CD4-positive, alpha-beta T cell treated with Interleukin-6 for 4 hours (primary cell): ENCODE results near the gene CEP20.
A peak's percentile ranks its signal among the peaks of the same experiment; 100 is the strongest.

Experiments used
- DNase-seq: peaks from one replicate; pipeline ENCODE4 v3.0.0-alpha.2; 2020; ENCODE audit warnings: mixed read lengths

Gene CEP20

DNA sequence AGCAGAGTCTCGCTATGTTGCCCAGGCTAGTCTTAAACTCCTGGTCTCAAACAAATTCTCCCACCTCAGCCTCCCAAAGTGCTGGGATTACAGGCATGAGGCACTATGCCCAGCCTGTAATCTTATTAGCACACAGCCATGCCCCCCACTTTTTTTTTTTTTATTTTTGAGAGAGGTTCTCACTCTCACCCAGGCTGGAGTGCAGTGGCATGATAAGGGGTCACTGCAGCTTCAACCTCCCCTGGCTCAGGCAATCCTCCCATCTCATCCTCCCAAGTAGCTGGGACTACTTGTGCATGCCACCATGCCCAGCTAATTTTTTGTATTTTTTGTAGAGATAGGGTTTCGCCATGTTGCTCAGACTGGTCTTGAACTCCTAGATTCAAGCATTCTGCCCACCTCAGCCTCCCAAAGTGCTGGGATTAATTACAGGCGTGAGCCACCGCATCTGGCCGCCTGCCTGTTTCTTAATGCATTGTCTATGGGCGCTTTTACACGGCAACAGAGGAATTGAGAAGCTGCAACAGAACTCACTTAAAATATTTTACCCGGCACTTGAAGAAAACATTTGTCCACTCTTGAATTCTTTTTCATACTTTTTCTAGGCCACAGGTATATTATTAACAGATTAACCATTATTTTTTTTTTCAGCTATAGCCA is 8.8 kb upstream of the CEP20 start:
- no peak for DNase-seq

DNA sequence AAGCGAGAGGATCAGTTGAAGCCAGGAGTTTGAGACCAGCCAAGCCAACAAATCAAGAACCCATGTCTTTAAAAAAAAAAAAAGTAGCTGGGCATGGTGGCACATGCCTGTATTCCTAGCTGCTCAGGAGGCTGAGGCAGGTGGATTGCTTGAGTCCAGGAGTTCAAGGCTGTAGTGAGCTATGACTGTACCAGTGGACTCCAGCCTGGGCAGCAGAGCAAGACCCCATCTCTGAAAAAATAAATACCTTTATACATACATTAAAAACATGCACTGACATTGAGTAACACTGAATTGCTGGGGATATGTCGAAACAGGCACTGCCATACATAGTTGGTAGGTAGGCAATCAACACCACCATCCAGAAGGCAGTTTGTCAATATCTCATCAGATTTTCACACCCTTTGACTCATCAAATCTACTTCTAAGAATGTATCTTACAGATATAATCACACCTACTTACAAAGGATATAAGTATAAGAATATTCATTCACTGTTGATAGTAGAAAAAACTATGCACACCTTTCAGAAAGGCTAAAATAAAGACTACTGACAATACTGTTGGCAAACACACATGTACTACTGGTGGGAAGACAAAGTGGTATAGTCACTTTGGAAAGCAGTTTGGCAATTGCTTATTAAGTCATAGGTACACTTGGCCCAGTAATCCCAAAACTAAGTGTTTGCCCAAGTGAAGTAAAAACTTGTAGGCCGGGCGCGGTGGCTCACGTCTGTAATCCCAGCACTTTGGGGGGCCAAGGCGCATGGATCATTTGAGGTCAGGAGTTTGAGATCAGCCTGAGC is 6.4 kb upstream of the CEP20 start:
- DNase-seq, result no peak

DNA sequence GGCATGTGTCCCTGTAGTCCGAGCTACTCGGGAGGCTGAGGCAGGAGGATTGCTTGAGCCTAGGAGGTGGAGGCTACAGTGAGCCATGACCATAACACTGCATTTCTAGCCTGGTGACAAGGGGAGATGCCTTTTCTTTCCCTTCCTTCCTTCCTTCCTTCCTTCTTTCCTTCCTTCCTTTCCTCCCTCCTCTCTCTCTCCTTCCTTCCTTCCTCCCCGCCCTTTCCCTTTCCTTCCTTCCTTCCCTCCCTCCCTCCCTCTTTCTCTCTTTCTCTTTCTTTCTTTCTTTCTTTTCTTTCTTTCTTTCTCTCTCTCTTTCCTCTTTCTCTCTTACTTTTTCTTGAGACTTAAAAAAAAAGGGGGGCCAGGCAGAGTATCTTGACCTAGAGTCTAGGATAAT is 3.1 kb upstream of the CEP20 start:
- no peak for DNase-seq

DNA sequence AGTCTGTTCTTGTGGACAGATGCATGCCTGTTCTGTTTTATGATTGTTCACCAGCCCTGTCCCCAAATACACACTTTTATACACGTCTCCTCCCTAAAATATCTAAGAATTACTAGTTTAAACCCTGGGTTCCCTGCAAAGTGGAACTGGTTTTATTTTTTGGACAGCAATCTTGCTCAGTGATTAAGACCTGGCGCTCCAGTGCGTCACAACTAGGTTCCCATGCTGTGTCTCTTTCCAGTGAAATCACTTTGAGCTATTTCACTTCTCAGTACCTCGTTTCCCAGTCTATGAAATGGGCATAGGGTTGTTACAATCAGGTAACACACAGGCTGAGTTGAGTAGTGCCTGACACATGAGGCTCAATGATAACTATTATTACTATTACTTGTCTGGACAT is 1.1 kb downstream of the CEP20 start:
- DNase-seq, result no peak

DNA sequence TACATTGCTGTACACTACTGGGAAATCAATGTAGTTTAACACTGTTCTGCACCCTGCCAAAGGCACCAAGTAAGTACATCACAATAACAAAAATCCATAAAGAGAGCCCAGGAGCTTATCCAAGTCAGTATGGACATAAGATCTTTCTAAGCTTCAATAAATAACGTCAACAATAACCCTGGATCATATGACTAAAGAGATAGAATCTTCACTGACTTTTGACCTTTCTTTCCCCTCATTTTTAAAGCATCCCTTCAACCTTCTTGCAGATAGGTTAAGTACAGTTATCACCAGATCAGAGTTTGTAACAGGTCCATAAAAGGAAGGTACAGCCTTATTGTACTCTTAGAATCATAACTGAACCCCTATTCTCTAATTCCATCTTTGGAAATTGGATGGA is 2.3 kb downstream of the CEP20 start:
- DNase-seq, result no peak

DNA sequence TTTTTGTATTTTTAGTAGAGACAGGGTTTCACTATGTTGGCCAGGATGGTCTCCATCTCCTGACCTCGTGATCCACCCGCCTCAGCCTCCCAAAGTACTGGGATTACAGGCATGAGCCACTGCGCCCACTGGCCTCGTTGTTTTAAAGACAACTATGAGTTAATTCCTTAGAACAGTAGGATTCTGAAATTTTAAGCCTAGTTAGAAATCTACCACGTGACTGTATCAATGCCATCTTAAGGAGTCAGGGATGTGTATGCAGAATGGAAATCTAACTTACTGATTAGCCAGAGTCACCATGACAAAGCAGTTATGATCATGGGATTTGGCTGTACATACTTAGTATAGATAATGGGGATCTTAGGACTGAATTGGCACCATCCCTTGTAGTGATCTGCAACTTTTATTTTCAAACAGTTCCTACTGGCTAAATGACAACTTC is 2.8 kb downstream of the CEP20 start:
- no peak for DNase-seq

DNA sequence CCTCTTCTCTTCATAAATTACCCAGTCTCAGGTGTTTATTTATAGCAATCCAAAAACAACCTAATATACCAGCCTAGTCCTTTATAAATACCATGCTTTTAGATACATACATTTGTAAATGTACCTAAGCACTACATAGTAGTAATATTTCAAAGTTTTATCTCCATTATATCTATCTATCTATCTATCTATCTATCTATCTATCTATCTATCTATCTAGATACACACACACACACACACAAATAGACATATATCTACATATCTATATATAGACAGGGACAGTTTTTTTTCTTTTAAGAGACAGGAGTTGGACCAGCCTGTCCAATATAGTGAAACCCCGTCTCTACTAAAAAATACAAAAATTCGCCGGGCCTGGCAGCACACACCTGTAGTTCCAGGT is 5.8 kb downstream of the CEP20 start:
- DNase-seq, result no peak

DNA sequence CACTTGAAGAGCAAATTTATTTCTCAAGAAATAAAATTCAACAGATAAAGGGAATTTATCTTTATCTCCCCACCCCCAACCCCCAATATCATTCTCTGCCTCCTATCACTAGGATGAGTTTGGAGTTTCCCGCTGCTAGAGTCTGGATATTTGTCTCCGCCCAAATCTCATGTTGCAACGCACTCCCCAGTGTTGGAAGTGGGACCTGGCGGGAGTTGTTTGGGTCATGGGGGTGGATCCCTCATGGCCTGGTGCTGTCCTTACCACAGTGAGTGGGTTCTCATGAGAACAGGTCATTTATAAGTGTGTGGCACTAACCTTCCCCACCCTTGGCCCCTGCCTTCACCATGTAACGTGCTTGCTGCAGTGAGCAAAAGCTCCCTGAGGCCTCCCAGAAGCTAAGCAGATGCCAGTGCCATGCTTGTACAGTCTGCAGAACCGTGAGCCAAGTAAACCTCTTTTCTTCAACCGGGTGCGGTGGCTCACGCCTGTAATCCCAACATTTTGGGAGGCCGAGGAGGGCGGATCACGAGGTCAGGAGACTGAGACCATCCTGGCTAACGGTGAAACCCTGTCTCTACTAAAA is 6.5 kb downstream of the CEP20 start:
- no peak for DNase-seq

DNA sequence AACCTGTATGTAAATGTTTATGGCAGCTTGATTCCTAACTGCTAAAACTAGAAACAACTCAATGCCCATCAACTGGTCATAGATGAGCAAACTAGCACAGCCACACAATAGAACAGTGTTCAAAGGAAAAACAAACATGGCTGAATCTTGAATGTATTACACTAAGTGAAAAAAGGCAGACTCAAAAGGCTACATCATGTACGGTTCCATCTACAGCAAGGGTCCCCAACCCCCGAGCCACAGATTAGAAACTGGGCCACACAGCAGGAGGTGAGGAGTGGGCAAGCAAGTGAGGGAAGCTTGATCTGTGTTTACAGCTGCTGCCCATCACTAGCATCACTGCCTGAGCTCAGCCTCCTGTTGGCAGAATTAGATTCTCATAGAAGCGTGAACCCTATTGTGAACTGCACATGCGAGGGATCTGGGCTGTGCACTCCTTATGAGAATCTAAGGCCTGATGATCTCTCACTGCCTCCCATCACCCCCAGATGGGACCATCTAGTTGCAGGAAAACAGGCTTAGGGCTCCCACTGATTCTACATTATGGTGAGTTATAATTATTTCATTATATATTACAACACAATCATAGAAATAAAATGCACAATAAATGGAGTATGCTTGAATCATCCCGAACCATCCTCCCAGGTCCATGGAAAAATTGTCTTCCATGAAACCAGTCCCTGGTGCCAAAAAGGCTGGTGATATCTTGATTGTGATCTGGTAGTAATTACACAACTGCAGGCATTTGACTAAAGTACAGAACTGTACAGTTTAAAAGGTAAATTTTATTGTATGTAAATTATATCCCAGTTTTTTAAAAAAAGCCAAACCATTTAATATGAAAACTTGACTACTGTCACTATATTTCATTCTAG is 7.7 kb downstream of the CEP20 start:
- DNase-seq, result no peak

DNA sequence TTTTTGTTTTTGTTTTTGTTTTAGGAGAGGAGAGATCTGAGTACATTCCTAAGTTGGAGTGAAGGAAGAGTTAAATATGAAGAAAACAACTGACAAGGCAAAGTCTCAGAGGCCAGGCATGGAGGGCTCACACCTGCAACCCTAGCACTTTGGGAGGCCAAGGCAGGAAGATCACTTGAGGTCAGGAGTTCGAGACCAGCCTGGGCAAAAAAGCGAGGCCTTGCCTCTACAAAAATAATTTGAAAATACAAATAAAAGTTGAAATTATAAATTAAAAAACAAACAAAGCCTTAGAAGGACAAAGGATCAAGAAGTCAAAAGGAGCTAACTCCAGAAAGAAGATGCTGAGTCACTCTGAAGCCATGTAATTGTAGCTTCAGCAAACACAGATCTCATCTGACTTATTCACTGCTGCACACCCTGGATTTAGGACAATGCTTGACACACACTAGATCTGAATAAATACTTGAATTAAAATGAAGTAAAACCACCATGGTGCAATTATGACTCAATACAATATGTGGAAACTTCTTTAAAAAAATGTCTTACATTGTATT is 9.1 kb downstream of the CEP20 start:
- no peak for DNase-seq

DNA sequence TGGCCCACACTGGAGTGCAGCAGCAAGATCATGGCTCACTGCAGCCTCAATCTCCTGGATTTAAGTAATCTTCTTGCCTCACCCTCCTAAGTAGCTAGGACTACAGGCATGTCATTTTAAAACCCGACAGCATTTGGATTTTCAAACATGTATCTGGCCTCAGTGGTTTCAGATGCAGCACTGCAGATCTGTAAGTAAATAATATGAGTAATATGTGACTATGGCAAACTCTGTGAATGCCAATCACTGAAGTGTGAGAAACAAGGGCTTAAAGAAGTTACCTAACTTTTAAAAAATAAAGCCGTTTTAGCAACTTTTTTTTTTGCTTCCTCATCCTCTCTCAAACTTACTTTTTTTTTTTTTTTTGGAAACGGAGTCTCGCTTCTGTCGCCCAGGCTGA is 11.9 kb downstream of the CEP20 start:
- no peak for DNase-seq

DNA sequence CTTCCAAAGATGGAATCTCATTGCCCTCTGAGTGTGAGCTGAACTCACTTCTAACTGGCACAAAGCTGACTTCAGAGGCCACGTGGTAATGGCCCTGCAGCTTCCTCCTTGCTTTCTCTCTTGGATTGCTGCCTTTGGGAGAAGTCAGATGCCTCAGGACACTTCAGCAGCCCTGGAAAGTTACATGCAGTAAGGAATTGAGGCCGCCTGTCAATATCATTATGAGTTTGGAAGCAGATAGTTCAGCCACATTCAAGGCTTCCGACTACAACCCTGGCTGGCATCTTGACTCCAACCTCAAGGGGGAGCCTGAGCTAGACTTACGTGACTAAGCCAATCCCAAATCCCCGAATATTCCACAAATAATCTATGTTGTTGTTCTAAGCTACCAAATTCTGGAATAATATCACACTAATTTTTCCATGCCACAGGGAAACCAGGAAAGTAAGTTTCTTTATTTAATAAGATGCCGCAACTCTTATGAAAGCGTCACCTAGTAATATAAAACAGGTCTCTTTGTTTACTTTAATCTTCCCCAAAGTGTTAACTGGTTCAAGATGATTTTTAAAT is 13.6 kb downstream of the CEP20 start:
- peak; percentile 32 for DNase-seq

DNA sequence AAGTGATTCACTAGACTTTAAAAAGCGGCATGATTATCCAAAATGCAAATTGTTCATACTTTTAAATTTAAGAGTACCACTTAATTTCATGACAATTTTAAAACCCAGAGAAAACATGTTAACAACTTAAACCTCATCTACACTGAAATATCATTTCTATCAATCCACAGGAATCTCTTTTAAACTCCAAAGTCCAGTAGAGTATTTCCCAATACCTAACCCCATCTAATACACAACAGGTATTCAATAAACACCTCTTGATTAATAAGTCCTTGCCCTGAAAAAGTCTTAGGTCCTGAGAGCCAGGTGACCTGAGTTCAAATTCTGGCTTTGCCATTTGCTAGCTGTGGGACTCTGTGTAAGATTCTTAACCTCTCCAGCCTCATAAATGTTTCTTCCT is 14.7 kb downstream of the CEP20 start:
- DNase-seq, result no peak

DNA sequence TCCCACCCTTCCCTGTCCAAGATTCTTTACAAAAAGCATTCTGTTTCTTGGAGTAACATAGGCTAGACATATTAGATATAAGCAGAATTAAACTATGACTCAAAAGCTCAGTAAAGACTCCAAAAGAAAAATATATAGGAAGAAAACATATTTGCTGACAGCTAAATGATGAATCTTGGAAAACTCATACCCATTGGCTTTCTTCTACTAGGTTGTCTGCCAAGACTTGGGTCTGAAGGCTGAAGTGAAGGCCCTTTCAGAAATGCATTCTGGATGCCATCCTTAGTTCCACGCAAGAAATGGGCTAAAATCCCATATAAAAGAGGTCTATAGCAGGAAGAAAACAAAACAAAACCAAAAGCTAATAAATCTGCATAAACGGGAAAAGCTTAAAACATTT is 15.1 kb downstream of the CEP20 start:
- no peak for DNase-seq

DNA sequence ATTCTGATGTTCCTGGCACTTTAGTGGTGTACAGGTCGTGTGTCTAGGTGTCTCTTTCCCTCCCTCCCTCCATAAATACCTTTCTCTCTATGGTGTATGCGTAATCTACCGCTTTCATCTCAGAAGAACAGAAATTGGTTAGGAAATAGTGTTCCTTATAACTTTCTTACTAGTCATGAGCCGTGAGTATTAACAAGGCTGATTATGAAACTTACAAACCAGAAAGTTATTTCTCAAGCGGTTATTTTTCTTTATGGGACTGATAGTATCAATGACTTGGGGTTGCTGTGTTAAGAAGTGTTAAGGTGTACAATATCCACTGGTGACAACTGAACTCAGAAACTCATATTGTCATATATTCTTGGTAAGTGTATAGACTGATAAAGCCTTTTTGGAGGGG is 18.4 kb downstream of the CEP20 start:
- no peak for DNase-seq

DNA sequence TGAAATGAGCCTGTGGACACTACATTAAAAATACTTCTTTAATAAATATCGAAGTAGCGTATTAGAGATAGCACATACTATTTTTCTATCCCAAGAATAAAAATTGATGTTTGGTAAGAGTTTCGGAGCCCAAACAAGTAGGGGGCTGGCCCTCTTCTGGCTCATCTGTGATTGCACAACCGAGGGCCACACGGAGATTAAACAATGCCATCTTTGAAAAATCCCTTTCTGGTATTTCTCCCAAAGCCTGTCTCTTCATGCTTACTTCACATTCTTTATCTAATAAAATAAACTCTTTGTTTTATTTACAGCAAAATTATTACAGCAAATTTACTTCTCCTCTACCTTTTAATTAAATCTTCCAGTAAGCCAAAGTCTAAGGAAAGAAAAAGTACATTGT is 22.0 kb downstream of the CEP20 start:
- no peak for DNase-seq

DNA sequence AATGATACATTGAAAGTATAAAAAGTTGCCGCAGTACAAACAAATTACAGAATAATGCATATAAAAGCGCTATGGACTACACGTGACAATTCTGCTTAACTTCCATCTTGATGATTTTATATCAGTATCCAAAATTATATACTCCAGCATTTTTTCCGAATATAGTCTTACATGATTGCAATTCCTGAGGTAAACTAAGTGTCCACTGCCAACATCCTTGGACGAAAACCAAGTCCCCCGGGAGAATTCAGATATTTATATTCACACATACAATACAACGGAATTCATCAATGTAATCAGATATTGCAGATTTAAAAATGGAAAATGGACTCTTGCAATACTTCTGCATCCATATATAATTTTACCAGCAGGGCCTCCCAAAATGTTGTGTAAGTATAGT is 22.7 kb downstream of the CEP20 start:
- DNase-seq, result no peak

DNA sequence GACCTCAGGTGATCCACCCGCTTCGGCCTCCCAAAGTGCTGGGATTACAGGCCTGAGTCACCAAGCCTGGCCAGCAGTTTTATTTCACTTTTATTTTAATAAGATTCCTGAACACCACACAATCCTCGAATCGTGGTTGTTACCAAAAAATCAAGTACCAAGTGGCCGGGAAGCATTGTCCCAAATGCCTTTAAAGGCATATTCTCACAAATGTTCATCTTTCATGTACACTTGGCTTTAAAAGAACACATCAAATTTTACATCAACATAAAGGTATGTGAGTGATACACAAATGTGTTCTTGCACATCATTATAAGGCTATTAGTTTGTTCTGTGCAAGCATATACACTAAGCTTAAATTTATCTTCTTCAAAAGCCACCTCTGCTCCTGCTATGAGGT is 23.5 kb downstream of the CEP20 start:
- no peak for DNase-seq

DNA sequence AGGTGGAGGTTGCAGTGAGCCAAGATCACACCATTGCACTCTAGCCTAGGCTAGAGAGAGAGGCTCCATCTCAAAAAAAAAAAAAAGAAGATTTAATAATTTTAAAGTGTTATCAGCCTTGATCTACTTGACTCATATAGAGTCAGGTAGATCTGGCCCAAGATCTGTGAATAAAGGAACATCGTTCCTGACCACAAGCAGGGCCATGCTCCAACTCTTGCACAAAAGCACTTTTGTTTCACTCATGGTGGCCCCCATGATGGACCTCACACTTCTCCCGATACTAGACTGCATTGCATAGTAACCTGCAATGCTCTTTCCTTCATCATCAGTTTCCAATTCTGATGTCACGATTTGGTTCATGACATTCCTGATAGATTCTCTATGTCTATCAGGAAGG is 26.4 kb downstream of the CEP20 start:
- DNase-seq, result no peak

DNA sequence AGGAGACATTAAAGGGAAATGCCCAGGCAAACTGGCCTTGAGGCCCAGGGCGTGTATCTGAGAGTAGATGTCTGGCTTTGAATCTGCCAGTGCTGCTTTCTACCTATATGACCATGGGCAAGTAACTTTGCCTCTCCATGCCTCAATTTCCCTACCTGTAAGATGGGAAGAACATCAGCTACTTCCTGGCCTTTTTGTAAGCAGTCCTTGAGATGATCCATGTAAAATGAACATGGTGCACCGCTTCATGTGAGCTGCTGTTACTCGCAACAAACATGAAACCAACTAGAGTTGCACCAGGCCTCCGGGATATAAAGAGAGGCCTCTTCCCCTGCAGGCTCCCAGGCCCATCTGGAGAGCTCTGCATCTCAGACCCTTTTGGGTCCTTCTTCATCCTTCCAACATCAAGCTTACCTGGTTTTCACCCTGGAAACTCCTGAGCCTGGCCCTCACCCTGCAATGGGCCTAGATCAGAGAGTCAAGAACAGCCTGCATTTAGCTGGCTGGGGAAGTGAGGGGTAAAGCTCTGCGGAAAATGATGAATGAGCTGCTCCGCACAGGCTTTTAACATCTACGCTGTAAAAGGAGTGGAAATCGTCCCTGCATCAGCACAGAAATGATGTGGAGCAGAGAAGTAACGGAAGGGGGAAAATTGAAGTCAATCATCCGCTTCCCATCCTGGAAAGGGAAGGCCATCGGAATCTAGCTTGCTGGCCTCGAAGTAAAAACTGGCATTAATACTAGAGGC is 29.3 kb downstream of the CEP20 start:
- DNase-seq, result no peak

DNA sequence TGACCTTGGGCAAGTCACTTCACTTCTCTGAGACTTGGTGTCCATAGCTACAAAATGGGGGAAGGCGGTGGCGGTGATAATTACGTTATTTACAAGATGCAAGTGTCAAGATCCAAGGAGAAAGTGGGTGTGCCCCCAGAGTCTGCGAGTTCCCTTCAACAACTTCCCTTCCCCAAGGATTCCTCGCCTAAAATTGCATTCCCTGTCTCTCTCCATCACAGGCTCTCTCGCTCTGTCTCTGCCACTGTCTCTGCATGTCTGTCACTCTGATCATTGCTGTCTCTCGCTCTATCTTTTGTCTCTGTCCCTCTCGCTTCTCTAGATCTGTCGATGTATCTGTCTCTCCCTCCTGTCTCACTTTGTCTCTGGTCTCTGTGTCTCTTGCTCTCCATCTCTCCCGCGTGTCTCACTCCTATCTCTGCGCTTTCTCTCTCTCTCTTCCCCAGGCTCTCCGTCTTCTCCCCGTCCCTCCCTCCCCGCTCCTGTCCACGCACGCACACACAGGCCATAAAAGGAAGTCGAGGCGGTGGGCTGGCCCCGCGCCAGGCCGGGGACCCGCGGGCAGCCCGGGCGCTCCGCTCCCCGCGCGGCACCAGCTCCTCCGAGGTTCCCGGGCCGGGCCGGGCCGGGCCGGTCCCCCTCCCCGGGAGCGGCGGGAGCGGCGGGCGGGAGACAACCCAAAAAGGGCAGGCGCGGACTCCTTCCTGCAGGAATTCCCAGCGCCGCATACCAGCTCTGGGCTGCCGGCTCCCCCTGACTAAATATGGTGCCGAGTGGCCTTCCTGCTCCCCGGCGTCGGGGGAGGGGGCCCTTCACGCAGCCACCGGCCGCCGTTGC is 30.5 kb downstream of the CEP20 start:
- DNase-seq, result no peak
